Left lobe of liver (tissue), 2 donors: ENCODE data around the gene RPTN. TPM values are rescaled to one million over a fixed set of nuclear protein-coding genes. Genes with fewer than 3 reads are reported as not detected.
A peak's percentile ranks its signal among the peaks of the same experiment; 100 is the strongest.
"Not testable (repeated sequence)": the region's sequence is repeated elsewhere in the genome, so short reads cannot be mapped to it uniquely, and the experiment has no call there.

Source experiments
- ATAC-seq: fragments of 200-7000 bp; cut with Tn5 transposase; one replicate; pipeline ENCODE4 v1.9.1; 2020; ENCODE audit warnings: mild to moderate bottlenecking, moderate library complexity
- DNase-seq: peaks from one replicate; pipeline ENCODE4 v3.0.0-alpha.2; 2020; ENCODE audit warnings: low spot score
- total RNA-seq: library from RNA; stranded (reverse); gene quantifications from one replicate; pipeline ENCODE4 v1.2.1, GENCODE V29; 2021
- donor health status: DM: no; HTN: no; CAD: no; lungs with moderate emphysema.
- donor health status: DM: no; HTN: yes; CAD: no.

The RPTN gene
- total RNA-seq, 1 donor from 2014 or later: not detected

DNA sequence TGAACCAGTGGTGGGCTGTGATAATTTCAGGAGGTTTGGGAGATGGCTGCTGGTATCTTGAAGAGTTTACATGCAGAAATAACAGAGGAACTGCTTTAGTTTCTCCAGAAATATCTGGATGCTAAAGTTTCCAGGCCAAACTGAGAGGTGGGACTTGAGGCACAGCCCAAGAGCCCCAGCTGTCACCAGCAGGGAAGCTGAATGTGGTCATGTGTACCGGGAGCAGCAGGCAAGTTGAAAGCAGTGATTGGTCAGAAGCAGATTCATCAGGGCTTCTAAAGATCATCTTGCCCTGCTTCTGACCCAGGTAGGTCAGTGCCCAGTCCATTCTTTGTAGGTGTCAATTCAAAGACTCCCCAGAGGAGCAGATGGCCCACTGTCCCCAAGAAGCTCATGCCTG lies 7.9 kb upstream of the RPTN start:
- DNase-seq (no peak), ATAC-seq (no peak)

DNA sequence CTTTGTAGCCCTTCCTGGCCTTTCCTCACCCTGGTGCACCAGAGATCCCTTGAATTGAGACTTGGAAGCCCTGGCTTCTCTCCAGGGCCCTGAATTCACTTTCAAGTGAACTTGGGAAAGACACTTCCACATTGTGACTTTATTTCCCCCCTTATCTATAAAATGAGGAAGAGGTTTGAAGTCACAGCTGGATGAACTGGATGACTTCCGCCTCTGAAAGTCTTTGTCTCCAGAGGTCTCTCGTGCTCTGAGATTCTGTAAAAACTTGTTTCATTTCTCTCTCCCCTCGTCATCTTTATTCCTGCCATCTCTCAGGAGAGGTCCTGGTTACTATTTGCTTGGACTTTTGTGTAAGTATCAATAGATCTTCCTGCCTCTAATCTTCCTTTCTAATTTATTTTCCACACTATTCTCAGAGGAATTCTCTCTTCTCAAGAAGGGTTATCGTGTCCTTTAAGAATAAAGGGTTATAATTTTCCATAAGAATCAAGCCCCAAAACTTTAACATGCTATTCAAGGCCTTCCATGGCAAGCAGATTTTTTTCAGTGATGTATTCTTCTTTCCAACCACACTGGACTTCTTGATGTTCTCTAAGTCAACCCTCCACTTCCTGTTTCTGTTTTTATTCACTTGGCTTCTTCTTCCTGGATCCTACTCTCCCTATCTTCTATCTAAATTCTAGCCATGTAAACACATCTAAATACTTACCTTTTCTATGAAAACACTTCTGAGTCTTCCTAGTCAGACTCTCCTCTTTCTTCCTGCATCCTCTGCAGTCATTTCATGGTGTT lies 6.5 kb upstream of the RPTN start:
- DNase-seq (no peak), ATAC-seq (no peak)

DNA sequence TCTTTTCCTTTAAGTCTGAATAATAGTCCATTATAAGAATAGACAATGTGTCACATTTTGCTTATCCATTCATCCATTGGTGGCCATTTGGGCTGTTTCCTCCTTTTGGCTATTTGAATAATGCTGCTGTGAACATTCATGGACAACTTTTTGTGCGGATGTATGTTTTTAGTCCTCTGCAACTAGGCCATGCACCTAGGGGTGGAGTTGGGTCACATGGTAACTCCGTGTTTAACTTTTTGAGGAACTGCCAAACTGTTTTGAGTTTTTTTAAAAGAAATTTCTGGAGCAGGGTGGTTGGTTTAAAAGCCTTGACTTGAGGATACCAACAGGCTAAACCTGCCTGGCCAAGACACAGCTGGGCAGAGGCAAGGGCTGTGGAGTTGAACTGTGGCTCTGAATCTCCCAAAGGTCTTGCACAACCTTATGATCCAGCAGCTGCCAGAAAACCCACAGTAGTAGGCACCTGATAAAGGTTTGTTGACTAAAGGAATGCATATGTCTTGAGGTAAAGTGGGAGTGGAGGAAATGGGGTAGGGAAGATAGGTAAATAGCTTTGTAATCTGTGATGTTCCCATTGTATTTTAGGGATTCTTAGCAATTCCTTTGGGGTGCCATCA lies 5.6 kb upstream of the RPTN start:
- DNase-seq: no peak
- peak; percentile 59 for ATAC-seq

DNA sequence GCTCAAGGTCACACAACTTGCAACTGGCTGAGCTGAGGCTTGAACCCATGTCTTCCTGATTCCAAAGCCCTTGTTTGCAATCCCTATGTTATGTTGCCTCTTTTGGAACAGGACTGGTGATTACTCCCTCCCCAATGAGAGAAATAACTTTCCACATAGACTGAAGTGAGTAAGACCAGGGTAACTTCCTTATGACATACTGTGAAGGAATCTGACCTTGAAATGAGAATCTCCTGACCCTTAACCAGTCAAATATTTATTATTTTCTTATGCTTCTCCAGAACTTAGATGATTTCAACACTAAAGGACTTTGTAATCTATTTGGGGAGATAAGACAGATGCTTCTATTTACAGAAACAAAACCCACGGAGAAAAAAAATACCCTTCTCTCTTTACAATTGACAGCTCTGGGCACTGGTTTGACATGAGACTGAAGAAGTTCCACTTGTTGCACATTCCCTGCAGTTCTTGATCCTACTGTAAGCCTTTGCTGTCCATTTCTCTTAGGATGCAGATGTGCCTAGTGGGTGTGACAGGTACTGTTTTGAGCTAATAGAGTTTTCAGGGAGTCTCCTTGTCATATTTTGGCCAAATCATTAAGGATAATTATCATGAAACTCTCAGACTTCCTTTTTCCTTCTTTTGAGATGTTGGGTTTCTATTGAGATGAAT lies 3.9 kb upstream of the RPTN start:
- no peak for DNase-seq
- ATAC-seq: no peak

DNA sequence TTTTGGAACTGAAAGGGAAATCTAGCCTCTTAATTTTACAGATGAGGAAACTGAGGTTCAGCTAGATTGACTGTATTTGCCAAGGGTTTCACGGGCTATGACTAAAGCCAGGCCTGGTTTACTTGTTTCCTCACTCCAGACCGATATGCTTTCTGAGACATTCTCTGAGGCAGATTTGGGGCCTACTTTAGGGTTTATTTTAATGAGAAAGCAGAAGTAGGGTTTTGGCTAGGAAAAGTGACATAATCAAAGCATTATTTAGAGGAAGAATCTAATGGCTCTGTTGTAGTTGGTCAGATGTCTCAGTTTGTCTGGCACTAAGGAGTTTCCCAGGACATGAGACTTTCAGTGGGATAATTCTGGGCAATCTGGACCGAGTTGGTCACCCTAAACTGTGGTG lies 1.5 kb upstream of the RPTN start:
- no peak for ATAC-seq

DNA sequence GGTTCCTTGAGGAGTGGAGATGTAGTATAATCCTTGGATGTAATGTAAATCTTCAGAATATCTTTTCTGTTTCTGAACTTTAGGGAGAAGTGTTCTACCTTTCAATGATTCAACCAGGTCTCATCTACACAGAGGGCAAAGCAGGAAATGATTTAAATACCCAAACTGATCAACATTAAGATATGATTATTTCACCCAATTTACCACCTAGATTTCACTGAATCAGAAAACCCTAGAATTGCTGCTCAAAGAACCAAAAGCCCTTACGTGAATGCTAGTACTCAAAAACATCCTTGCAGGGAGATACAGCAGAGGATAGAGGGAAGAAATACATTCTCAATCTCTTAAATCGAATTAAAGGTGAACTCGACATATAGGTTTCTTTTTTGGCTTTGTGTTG lies 5.0 kb downstream of the RPTN start:
- no peak for DNase-seq
- ATAC-seq: no peak

More for the DNA sequence above, 1.5 kb upstream of the RPTN start:
- DNase-seq: no peak

DNA sequence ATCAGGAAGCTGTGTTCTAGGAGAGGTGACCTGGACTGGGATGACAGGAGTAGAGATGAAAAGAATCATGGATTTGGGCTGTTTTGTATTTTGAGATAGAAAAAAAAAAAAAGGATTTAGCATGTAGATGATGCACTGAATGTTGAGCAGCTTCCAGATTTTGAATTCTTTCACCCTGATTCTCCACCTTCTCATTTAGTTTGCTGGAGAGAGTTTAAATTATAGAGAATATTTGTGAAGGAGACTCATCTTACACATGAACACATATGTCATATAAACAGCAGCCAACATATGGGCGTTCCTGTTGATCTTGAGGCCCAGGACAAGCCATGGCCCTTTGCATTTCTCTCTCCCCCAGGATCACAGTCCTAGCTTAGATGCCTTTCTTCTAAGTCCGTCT lies 7.4 kb downstream of the RPTN start:
- no peak for ATAC-seq
- no peak for DNase-seq

DNA sequence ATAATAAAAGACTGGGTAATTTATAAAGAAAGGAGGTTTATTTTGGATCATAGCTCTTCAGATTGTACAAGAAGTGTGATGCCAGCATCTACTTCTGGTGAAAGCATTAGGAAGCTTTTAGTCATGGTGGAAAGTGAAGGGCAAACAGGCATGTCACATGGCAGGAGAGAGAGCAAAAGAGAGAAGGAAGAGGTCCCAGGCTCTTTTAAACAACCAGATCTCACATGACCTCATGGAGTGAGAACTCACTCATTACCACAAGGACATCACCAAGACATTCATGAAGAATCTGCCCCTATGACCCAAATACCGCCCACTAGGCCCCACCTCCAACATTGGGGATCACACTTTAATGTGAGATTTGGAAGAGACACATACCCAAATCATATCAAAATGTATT lies 10.0 kb downstream of the RPTN start:
- DNase-seq (no peak), ATAC-seq (no peak)

DNA sequence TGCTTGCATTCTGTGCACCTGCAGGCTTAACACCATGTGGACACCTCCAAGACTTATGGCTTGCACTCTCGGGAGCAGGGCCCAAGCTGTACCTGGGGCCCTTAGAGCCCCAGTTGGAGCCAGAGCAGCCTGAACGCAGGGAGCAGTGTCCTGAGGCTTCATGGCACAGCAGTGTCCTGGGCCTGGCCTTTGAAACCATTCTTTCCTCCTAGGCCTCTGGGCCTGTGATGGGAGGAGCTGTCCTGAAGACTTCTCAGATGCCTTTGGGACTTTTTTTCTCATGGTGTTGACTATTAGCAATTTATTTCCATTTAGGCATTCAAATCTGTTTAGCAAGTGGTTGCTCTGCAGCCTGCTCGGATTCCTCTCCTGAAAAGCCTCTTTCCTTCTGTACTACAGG lies 11.0 kb downstream of the RPTN start:
- no peak for DNase-seq
- ATAC-seq: no peak

DNA sequence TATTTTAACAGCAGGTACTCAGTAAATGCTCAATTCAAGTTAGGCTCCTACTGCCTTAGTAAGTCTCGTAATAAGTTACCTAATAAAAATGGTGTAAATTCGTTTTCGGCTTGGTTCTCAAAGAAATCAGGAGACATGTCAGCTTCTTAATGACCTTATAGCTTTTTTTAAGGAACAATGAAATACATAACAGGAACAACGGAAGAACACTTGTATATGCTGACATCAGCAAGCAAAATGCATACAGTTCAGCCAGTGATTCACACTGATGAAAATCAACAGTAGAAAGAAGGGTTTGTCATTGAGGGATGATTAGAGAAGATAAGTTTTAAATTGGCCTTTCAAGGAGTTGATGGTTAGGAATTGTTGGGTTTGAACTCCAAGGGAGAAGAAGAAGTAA lies 13.3 kb downstream of the RPTN start:
- no peak for DNase-seq
- no peak for ATAC-seq

DNA sequence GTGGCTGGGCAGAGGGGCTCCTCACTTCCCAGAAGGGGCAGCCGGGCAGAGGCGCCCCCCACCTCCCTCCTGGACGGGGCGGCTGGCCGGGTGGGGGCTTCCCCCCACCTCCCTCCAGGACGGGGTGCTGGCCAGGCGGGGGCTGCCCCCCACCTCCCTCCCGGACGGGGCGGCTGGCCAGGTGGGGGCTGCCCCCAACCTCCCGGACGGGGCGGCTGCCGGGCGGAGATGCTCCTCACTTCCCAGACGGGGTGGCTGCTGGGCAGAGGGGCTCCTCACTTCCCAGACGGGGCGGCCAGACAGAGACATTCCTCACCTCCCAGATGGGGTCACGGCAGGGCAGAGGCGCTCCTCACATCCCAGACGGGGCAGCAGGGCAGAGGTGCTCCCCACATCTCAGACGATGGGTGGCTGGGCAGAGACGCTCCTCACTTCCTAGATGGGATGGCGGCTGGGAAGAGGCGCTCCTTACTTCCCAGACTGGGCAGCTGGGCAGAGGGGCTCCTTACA lies 14.3 kb downstream of the RPTN start:
- not testable (repeated sequence) for ATAC-seq, DNase-seq

DNA sequence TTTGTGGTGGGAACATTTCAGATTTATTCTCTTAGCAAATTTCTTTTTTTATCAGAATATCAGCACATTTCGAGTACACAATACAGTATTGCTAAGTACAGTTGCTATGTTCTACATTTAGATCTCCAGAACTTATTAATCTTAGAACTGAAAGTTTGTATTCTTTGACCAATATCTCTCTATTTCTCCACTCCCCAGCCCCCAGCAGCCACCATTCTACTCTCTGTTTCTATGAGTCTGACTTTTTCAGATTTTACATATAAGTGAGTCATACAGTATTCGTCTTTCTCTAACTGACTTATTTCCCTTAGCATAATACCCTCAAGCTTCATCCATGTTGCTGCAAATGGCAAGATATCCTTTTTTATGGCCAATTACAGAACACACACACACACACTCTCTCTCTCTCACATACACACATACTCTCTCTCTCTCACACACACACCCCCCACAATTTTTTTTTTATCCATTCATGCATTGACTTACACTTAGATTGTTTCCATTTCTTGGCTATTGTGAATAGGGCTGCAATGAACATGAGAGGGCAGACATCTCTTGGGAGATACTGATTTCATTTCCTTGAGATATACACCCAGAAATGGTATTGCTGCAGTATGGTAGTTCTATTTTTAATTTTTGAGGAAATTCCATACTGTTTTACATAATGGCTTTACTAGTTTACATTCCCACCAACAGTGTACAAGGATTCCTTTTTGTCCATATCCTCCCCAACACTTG lies 15.7 kb downstream of the RPTN start:
- ATAC-seq: no peak
- DNase-seq: no peak

DNA sequence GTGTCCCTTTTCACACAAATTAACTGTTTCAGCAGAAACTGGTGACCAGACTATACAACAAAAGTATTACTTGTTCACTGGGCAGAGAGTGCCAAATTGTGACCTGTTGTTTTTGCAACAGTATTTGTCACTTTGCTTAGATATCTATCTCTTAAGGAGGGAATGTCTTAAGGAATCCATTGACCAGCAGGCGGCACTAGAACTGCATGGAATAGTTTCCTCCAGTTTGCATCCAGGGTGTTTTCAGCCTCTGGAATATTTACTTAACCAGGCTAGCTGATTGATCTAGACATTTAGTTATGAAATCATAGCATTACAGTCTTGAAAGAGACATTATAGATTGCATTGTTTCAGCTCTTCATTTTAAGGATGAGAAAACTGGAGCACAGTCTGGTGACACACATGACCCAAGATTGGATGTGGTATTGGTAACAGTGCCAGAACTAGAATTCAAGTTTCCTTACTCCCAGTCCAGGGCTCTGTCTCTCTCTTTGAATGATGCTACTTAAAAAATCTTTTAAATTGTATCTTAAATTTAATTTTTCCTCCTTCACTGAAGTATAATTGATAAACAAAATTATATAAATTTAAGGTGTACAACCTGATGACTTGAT lies 16.9 kb downstream of the RPTN start:
- ATAC-seq (peak; percentile 81), DNase-seq (no peak)

DNA sequence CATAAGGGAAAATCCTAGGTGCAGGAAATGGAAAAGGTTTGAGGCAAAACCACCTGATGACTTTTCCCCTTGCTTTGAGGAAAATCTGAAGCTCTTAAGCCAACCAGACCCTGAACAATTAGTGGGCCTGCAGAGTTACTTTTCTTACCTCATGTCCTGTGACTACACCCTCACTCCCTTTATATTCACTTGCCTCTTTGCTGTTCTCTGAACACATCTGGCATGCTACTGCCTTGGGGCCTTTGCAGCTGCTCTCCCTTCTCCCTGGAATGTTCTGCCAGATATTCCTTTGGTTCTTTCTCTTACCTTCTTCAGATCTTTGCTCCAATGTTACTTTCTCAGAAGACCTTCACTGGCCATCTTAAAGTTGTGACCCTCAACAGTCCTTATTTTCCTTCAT lies 21.8 kb downstream of the RPTN start:
- ATAC-seq (no peak), DNase-seq (no peak)

DNA sequence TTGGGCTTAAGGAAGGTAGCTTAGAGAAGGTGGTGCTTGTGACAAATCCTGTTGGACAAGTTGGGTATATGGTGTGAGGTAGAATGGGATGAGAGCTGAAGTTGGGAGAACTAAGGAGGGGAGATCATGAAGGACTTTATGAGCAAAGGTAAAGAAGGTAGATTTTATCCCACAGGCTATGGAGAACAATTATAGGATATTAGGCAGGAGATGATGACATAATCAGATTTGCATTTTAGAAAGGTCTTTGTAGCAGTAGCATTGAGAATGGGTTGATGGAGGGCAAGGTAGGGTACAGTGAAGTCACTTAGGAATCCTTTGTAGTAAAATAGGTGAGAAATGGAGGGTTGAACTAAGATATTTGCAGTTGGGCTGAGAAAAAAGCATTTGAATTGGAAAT lies 28.8 kb downstream of the RPTN start:
- DNase-seq (no peak), ATAC-seq (no peak)

DNA sequence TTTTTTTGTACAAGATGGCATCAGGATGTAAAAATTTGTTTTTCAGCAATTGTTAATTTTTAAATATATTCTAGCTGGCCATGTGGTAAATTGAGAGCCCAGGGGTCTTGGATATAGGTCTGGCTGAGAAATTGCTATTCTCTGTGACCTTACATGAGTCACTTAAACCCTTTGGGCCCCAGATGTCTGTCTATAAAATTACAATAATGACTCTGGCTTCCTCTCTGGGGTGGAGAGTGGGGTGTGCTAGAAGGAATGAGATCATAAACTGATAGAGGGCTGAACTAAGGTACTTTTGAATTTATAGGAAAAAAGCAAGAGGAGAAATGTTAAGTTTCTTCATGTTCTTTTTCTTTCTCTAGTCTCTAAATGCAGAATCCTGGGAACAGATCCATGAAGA lies 31.4 kb downstream of the RPTN start:
- ATAC-seq (no peak), DNase-seq (no peak)

DNA sequence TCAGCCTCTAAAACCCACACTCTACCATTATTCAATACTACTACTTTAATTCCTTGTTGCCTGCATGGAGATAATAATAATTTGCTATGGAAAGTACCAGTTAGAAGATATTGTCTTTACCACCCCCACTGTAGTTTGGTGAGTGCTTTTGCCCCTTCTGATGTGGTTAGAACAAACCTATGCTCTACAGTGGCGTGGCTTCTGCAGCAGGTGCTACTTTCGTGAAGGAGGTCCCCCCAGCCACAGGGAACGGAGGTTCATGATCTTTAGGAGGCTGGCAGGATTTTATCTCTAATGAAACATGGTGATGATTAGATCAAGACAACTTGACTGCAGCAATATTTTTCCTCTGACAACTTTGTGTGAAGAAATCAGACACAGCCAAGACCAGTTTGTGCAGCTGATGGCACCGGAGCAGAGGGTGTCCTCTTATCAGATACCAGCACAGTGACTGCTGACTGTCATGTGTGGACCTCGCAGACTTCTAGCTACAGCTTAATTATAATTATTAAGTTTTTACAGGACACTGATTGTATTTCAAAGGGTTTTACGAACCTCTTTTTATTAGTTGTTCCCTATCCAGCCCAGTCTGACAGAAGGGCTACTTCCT lies 33.1 kb downstream of the RPTN start:
- DNase-seq: no peak
- ATAC-seq: no peak

DNA sequence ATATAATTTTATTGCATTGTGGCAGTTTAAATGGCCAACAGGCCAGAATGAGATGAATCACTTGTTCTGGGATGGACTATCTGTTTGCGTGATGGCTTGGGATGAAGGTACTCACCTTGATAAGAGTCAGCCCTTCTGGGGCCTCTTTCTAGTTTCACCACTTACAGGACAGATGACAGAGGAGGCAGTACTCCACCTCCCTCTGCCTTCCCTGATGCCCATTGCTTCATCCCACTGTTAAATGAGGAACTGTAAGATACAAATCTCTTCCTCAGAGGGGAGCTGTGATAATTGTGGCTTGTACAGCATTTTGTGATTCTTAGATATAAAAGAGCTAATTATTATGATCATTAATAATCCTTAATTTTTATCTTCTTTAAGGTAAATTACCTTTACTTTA lies 40.1 kb downstream of the RPTN start:
- no peak for ATAC-seq
- DNase-seq: no peak

DNA sequence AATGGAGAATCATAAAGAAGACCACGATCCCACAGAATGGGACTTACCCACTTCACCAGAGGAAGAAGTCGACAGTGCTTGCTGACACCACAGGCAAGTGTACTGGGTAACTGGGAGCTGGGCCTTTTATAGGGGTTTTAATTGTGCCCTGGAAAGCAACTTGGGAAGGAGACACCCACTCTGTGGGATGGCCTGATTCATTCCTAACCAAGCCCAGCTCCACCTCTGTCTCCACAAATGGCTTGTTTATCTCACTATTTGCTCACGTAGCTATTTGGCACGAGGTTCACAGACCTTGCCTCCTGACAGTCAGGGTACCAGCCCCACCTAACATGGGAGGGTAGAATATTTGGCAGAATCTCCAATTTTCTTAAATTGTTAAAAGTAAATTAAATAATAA lies 43.7 kb downstream of the RPTN start, which contains the start of gene TCHH:
Gene TCHH, minus strand, starts transcription at position 101 of the 400 bp plus-strand sequence. CDS start 1,364 bp downstream, outside the sequence.
- no peak for DNase-seq

DNA sequence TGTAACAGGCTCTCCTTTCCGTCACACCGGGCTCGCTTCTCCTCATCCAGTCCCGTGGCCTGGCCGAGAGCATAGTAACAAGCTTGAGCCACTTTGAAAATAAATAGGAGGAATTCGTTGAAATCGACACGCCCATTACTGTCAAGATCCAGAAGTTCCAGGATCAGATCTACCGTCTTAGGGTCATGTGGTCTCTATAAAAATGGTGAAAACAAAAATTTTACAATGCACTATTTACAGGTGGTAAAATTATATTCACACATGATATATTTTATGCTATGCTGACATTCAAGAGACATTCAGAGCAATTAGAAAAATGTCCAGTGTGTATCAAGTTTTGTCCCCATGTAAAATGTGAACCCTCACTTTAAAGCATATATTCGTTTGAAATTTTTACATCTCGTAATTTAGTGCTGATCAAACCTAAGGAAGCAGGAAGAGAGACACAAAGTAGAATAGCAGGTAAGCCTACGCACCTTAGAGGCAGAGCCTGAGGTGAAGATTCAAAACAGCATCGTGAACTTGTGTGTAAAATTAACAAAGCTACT lies 46.1 kb downstream of the RPTN start:
- DNase-seq: no peak
- no peak for ATAC-seq

More for the DNA sequence above, 43.7 kb downstream of the RPTN start, which contains the start of gene TCHH:
- ATAC-seq: no peak
